GM21515 (cell line): ENCODE measurements around the gene UCK2.
A peak's percentile ranks its signal among the peaks of the same experiment; 100 is the strongest.

Source experiments
- ATAC-seq: cut with Tn5 transposase; IDR thresholded peaks from one replicate; pipeline ENCODE4 v1.9.1; 2021; ENCODE audit not compliant: unreplicated experiment

The UCK2 gene

GRCh38 chr1:165877411-165877810 is 50.0 kb downstream of the UCK2 start:
- ATAC-seq, result no peak

DNA sequence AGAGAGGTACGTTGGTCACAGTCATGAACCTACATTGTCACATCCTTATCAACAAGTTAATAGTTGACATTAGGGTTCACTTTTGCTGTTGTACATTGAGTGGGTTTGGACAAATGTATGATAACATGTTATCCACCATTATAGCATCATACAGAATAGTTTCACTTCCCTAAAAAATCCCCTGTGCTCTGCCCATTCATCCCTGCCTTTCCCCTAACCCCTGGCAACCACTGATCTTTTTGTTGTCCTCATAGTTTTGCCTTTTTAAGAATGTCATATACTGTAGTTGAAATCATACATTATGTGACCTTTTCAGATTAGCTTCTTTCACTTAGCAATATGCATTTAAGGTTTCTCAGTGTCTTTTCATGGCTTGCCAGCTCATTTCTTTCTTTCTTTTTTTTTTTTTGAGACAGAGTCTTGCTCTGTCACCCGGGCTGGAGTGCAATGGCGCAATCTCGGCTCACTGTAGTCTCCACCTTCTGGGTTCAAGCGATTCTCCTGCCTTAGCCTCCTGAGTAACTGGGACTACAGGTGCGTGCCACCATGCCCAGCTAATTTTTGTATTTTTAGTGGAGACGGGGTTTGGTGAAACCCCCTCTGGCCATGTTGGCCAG is 50.6 kb downstream of the UCK2 start:
- peak; percentile 48 for ATAC-seq

GRCh38 chr1:165879946-165880345 is 52.5 kb downstream of the UCK2 start:
- no peak for ATAC-seq

DNA sequence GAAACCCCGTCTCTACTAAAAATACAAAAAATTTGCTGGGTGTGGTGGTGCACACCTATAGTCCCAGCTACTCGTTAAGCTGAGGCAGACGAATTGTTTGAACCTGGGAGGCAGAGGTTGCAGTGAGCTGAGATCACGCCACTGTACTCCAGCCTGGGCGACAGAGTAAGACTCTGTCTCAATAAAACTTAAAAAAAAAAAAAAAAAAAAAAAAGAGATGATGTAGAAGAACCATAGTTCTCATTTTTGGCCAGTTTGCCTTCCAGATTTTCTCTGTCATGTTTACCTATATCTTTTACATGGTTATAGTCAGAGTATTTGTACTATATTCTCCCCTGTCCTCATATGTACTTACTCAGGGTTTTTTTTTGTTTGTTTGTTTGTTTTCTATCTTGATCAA is 53.6 kb downstream of the UCK2 start:
- no peak for ATAC-seq

GRCh38 chr1:165882168-165882837 is 54.9 kb downstream of the UCK2 start:
- ATAC-seq, result no peak

DNA sequence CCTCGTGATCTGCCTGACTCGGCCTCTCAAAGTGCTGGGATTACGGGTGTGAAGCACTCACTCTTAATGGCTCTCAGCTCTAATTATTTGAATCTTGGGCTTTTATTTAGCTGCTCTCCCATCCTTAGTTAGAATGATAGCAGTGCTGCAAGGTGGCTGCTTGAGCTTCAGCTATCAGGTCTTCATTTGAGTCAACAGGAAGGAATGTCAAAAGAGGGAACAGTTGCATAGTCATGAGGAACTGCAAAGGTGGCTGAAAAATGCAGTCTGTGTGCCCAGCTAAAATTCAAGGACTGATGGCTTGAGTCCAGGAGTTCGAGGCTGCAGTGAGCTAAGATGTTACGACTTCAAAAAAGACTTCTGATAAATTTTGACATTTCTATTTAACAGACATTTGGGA is 55.6 kb downstream of the UCK2 start:
- no peak for ATAC-seq

DNA sequence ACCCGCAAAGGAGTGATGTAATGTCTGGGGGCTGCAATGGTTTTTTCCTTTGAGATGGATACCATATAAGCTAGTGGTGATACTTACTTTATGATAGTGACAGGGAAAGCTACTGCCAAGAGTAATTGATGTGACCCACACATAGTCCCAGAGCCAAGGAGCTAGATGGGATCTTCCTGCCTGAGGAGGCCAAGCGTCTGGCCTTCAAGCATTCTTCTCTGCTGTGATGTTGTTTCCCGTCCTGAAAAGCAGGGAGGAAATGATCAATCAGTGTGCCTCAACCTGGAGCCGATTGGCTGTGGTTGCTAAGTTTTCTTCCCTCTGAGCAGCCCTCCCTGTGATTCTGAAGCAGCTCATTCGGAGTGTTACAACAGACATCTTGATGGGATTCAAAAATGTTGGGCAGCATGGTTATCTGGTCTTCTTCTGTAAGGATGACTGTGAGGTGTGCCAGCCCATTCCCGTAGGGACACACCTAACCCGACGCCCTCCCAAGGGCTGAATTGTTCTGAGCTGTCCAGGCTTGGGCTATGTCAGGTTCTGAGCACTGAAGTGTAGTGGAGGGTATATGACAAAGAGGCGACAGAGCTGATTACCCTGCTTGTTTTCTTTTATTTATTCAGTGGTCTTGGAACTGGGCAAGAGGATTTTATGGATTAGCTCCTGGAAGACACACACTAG is 56.7 kb downstream of the UCK2 start:
- ATAC-seq, result no peak

- ATAC-seq, result no peak
Observed at GRCh38 chr1:165884690-165885304, 57.4 kb downstream of the UCK2 start.

GRCh38 chr1:165885305-165885694 is 57.9 kb downstream of the UCK2 start:
- no peak for ATAC-seq

- ATAC-seq, result no peak
Observed at GRCh38 chr1:165886193-165886592, 58.8 kb downstream of the UCK2 start.

DNA sequence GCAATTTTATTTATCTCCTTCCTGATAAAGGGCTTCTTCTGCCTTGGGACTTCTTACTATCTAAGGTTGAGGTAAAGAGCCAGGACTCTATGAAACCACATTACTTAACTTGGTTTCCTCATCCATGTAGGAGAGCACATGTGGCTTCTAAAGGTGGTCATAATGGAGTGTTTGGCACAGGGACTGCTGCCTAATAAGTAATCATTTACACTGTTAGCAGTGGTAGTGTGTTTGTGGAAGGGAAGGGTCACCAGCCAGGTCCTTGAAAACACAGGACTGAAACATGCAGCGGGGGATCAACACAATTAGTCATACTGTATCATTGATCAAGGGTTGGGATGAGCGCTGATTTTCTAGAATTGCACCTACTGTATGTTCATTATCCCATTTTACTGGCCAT is 59.6 kb downstream of the UCK2 start:
- no peak for ATAC-seq

DNA sequence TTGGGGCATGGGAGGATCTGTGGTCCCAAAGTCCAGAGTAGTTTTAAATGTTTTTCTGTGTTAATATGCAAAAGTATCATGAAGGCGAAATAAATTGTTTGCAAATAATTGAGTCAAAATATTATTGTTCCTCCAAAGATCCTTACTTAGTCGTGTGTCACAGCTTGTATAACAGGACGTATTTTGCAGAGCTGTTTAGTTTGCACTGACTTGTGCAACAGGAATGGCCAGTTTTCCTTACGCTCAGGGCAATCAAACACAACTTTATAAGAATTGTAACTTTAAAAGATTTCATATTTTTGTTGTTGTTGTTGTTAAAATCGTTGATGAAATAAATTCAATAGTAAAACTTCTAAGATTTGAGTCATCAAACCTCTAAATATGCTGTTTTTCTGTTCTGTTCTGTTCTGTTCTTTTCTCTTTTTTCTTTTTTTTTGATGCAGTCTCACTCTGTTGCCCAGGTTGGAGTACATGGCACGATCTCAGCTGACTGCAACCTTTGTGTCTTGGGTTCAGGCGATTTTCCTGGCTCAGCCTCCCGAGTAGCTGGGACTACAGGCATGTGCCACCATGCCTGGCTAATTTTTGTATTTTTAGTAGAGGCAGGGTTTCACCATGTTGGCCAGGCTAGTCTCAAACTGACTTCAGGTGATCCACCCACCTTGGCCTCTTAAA is 60.6 kb downstream of the UCK2 start:
- no peak for ATAC-seq

DNA sequence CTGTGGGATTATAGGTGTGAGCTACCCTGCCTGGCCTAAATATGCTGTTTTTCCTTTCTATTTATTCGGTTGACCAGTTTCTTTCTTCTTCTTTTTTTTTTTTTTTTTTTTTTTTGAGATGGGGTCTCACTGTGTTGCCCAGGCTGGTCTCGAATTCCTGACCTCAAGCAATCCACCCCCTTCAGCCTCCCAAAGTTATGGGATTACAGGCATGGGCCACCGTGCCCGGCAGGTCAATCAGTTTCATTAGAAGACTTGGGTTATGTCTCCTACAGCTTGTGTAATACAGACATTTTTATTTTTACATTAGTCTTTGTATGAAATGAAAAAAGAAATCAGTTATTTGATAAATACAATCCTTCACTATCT is 61.1 kb downstream of the UCK2 start:
- no peak for ATAC-seq

DNA sequence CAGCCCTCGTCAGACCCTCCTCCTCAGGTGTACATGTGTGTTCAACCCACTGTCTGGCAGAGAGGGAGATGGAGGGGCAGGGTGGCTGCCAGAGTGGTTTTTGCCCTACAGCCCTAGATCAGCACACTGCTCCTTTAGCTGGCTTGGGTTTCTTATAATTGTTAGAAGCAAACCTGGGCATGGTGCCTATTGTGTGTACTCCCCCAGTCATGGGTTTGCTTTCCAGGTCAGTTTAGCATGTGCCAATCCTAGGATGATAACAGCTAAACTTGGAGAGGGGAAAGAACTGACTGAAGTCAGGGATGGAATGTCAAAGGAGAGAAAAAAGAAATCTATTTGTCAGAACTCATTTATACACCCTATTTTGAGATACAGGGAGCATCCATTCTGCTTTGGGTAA is 63.3 kb downstream of the UCK2 start:
- no peak for ATAC-seq

DNA sequence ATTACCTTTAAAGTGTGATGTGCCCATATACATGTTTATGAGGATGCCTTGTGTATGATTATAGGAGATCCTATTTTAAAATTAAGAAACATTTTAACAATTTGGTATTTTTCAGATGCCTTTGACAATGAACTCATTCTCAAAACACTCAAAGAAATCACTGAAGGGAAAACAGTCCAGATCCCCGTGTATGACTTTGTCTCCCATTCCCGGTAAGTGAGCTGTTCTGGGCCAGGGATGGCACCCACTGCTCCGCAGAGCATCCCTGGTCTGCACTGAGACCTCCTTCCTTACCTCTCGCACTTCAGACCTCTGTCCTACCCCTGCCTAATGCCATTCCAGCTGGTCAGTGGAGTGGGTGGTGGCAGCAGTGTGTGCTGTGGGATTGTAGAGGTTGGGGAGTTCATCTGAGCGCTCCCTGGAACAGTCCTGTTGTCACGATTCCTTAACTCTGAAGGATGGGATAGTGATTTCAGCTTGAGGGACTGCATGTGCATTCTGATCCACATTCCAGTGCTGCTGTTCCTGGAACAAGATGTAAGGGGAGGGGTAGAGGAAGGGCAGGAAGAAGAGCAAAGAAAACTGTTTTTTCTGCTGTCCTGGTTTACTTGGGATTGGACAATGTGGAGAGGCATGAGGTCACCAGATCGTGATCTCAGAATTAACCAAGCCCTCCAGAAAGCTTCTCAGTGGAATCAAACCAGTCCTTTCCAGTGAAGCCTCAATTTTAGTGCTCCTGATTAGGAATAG is 63.9 kb downstream of the UCK2 start:
- no peak for ATAC-seq

DNA sequence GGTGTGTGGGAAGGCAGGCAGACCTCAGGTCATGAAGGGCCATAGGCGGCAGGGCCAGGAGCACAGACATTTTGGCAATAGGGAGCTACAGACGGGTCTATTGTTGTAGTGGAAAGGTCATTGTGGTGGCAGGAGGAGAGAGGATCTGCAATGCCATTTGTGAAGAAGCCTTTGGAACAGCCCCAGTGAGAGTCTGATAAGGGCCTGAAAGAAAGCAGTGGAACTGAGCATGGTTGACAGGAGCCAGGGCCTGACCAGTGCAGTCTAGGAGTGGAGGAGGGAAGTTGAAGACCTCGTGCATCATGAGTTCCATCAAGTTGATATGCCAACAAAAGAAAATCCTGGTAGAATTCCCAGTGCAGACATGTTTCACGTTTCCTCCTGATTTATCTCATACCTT is 65.5 kb downstream of the UCK2 start:
- ATAC-seq, result no peak

GRCh38 chr1:165893507-165893906 is 66.1 kb downstream of the UCK2 start:
- ATAC-seq, result no peak

- ATAC-seq, result no peak
Observed at GRCh38 chr1:165894591-165894990, 67.2 kb downstream of the UCK2 start.

- ATAC-seq, result no peak
Observed at GRCh38 chr1:165895451-165895871, 68.0 kb downstream of the UCK2 start.

DNA sequence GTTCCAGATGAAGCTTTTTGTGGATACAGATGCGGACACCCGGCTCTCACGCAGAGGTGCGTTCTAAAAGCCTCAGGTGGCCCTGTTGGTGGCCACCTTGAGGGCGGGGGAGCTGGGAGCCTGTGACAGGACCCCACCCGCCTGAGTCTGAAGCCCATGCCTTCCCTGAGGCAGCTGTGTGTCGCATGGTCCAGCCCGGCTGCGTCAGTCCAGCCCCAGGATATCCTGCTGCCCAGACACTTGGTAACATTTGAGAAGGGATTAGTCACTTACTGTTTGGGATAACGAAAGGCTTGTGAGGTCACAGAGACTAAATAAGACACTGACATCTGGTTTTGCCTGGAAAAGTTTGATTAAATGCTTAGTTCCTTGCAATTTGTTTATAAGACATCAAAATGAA is 68.9 kb downstream of the UCK2 start:
- ATAC-seq, result no peak
